H9 (cell line): ENCODE measurements around the gene RPA4. TPM values are rescaled to one million over a fixed set of nuclear protein-coding genes. Genes with fewer than 3 reads are reported as not detected.

Experiments used
- DNase-seq: peaks from one replicate; pipeline ENCODE4 v3.0.0-alpha.2; 2017
- H2AFZ ChIP-seq: one replicate; pipeline ENCODE4 v1.6.1; 2013; ENCODE audit warnings: mild to moderate bottlenecking, low read length, control low read depth, moderate library complexity
- H2AK5ac ChIP-seq: 2 replicates; pipeline ENCODE4 v1.6.1; 2013; ENCODE audit warnings: low read length, control low read depth, mixed read lengths; ENCODE audit not compliant: insufficient read length
- H2BK120ac ChIP-seq: one replicate; pipeline ENCODE4 v1.6.1; 2013; ENCODE audit warnings: low read depth, mild to moderate bottlenecking, low read length, control low read depth, inconsistent platforms; ENCODE audit not compliant: poor library complexity, severe bottlenecking
- H2BK12ac ChIP-seq: 2 replicates; pipeline ENCODE4 v1.6.1; 2013; ENCODE audit warnings: low read length, control low read depth, mixed read lengths, low read depth; ENCODE audit not compliant: insufficient read length
- H2BK15ac ChIP-seq: 2 replicates; pipeline ENCODE4 v1.6.1; 2013; ENCODE audit warnings: low read depth, low read length, control low read depth
- H2BK20ac ChIP-seq: one replicate; pipeline ENCODE4 v1.6.1; 2013; ENCODE audit warnings: low read depth, mild to moderate bottlenecking, low read length, control low read depth, inconsistent platforms; ENCODE audit not compliant: poor library complexity, severe bottlenecking
- H2BK5ac ChIP-seq: 2 replicates; pipeline ENCODE4 v1.6.1; 2013; ENCODE audit warnings: low read length, control low read depth, mixed read lengths; ENCODE audit not compliant: insufficient read length
- H3K14ac ChIP-seq: 2 replicates; pipeline ENCODE4 v1.6.1; 2013; ENCODE audit warnings: low read length, control low read depth; ENCODE audit not compliant: insufficient read depth
- H3K18ac ChIP-seq: 2 replicates; pipeline ENCODE4 v1.6.1; 2013; ENCODE audit warnings: low read depth, mild to moderate bottlenecking, mixed read lengths, low read length, control low read depth; ENCODE audit not compliant: insufficient read length
- H3K23ac ChIP-seq: 2 replicates; pipeline ENCODE4 v1.6.1; 2013; ENCODE audit warnings: low read length, control low read depth, mixed read lengths, low read depth; ENCODE audit not compliant: insufficient read length
- H3K23me2 ChIP-seq: 2 replicates; pipeline ENCODE4 v1.6.1; 2013; ENCODE audit warnings: low read depth, mild to moderate bottlenecking, mixed read lengths, low read length, control low read depth; ENCODE audit not compliant: insufficient read length, poor library complexity, severe bottlenecking
- H3K27ac ChIP-seq: 2 replicates; pipeline ENCODE4 v1.5.1; 2013; ENCODE audit warnings: low read length, control low read depth, mixed read lengths, low read depth; ENCODE audit not compliant: insufficient read length
- H3K27me3 ChIP-seq: 2 replicates; pipeline ENCODE4 v1.6.1; 2013; ENCODE audit warnings: low read length, control low read depth, inconsistent platforms; ENCODE audit not compliant: insufficient read depth
- H3K4ac ChIP-seq: 2 replicates; pipeline ENCODE4 v1.6.1; 2013; ENCODE audit warnings: low read depth, mild to moderate bottlenecking, control low read depth, inconsistent platforms, low read length, moderate library complexity
- H3K4me1 ChIP-seq: 2 replicates; pipeline ENCODE4 v1.6.1; 2013; ENCODE audit warnings: low read length, control low read depth, inconsistent platforms; ENCODE audit not compliant: insufficient read depth
- H3K4me2 ChIP-seq: 2 replicates; pipeline ENCODE4 v1.6.1; 2013; ENCODE audit warnings: low read length, control low read depth, mixed read lengths; ENCODE audit not compliant: insufficient read length, insufficient read depth
- H3K56ac ChIP-seq: 2 replicates; pipeline ENCODE4 v1.6.1; 2013; ENCODE audit warnings: low read depth, mild to moderate bottlenecking, mixed read lengths, low read length, control low read depth; ENCODE audit not compliant: insufficient read length
- H3K79me1 ChIP-seq: 2 replicates; pipeline ENCODE4 v1.6.1; 2013; ENCODE audit warnings: low read depth, mild to moderate bottlenecking, moderate library complexity, low read length, control low read depth, inconsistent platforms; ENCODE audit not compliant: insufficient read depth, poor library complexity, severe bottlenecking
- H3K79me2 ChIP-seq: 2 replicates; pipeline ENCODE4 v1.6.1; 2013; ENCODE audit warnings: low read length, control low read depth, inconsistent platforms; ENCODE audit not compliant: insufficient read depth
- H3K9ac ChIP-seq: 2 replicates; pipeline ENCODE4 v1.6.1; 2013; ENCODE audit warnings: low read length, control low read depth, mixed read lengths; ENCODE audit not compliant: insufficient read length; ENCODE audit errors: extremely low read depth
- H3K9me3 ChIP-seq: one replicate; pipeline ENCODE4 v1.6.1; 2013; ENCODE audit warnings: low read depth, low read length, inconsistent platforms; ENCODE audit not compliant: control insufficient read depth
- H3T11ph ChIP-seq: one replicate; pipeline ENCODE4 v1.6.1; 2013; ENCODE audit warnings: mild to moderate bottlenecking, low read length, control low read depth, inconsistent platforms
- H4K20me1 ChIP-seq: one replicate; pipeline ENCODE4 v1.6.1; 2013; ENCODE audit not compliant: control insufficient read depth, insufficient read length, insufficient read depth
- H4K5ac ChIP-seq: 2 replicates; pipeline ENCODE4 v1.6.1; 2013; ENCODE audit warnings: low read depth, mild to moderate bottlenecking, mixed read lengths, low read length, control low read depth; ENCODE audit not compliant: insufficient read length
- H4K8ac ChIP-seq: replicated peaks from 2 replicates; pipeline ENCODE4 v1.6.1; 2013; ENCODE audit warnings: low read length, control low read depth, mixed read lengths, low read depth; ENCODE audit not compliant: insufficient read length
- H4K91ac ChIP-seq: 2 replicates; pipeline ENCODE4 v1.6.1; 2013; ENCODE audit warnings: low read depth, mild to moderate bottlenecking, moderate library complexity, mixed read lengths, low read length, control low read depth; ENCODE audit not compliant: insufficient read length
- H3K27ac Mint-ChIP-seq, 3 experiments: 2 replicates in 2 of 3; 3 replicates in 1 of 3; pipeline ENCODE4 v1.8.0; 2020 to 2021; ENCODE audit warnings: mixed read lengths in 3 of 3, mild to moderate bottlenecking in 1 of 3, moderate library complexity in 1 of 3
- H3K27me3 Mint-ChIP-seq: 2 replicates; pipeline ENCODE4 v1.8.0; 2021; ENCODE audit warnings: low read depth, mild to moderate bottlenecking, moderate library complexity, mixed read lengths
- H3K36me3 Mint-ChIP-seq, 3 experiments: 2 replicates in 2 of 3; 3 replicates in 1 of 3; pipeline ENCODE4 v1.8.0; 2020 to 2021; ENCODE audit warnings: low read depth in 3 of 3, mixed read lengths in 3 of 3; ENCODE audit not compliant: insufficient read depth in 1 of 3
- H3K4me1 Mint-ChIP-seq, 2 experiments: 2 replicates each; pipeline ENCODE4 v1.8.0; 2020; ENCODE audit warnings: mixed read lengths in 2 of 2
- H3K4me3 Mint-ChIP-seq, 2 experiments: 2 replicates in 1 of 2; 3 replicates in 1 of 2; pipeline ENCODE4 v1.8.0; 2020 to 2021; ENCODE audit warnings: mild to moderate bottlenecking in 2 of 2, mixed read lengths in 2 of 2, moderate library complexity in 1 of 2
- H3K9me3 Mint-ChIP-seq, 2 experiments: 2 replicates in 1 of 2; 3 replicates in 1 of 2; pipeline ENCODE4 v1.8.0; 2020; ENCODE audit warnings: mild to moderate bottlenecking in 2 of 2, mixed read lengths in 2 of 2, moderate library complexity in 1 of 2
- WGBS: extraction: QIAGEN DNeasy Blood & Tissue Kit; methylation state at CpG from one replicate; pipeline ENCODE4 v1.1.7; 2013; ENCODE audit warnings: missing lambda C conversion rate, low lambda C conversion rate, mixed read lengths; ENCODE audit not compliant: insufficient read length; ENCODE audit errors: extremely low coverage; 5-methylcytosine and 5-hydroxymethylcytosine counted together
- total RNA-seq: library from RNA; stranded (reverse); gene quantifications from 2 replicates; pipeline ENCODE4 v1.2.1, GENCODE V29; 2021
- TF ChIP-seq, protein P1 (sequence below): fragments of 200-600 bp; sonication (generic); conservative IDR thresholded peaks from 3 replicates; pipeline ENCODE4 v1.8.0; 2021; ENCODE audit warnings: antibody characterized with exemption, mild to moderate bottlenecking

RPA4 gene
- total RNA-seq, 1 experiment from 2014 or later = 1.0 TPM

DNA sequence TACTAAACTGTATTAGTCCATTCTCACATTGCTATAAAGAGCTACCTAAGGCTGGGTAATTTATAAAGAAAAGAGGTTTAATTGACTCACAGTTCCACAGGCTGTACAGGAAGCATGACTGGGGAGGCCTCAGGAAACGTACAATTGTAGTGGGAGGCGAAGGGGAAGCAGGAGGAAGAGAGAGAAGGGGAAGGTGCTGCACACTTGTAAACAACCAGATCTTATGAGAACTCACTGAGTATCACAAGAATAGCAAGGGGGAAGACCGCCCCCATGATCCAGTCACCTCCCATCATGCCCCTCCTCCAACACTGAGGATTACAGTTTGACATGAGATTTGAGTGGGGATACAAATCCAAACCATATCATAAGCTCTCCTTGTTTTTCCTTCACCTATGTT lies 40.9 kb downstream of the RPA4 start:
- H3K23ac ChIP-seq = no peak overlapping the region
- no peaks in the 10 kb centered on the region for H3K23me2 ChIP-seq
- no peaks in the 10 kb centered on the region for H3K79me2 ChIP-seq
- no peak overlapping the region for H3K14ac ChIP-seq
- H3K36me3 Mint-ChIP-seq = no peaks in the 10 kb centered on the region; a peak in 1 of 7 replicates
- H3K27ac ChIP-seq = no peak overlapping the region
- no peak overlapping the region for H2BK120ac ChIP-seq
- H3K27ac Mint-ChIP-seq = no peak overlapping the region; a peak in 2 of 7 replicates
- H3K79me1 ChIP-seq = no peaks in the 10 kb centered on the region
- TF ChIP-seq, protein P1, sequence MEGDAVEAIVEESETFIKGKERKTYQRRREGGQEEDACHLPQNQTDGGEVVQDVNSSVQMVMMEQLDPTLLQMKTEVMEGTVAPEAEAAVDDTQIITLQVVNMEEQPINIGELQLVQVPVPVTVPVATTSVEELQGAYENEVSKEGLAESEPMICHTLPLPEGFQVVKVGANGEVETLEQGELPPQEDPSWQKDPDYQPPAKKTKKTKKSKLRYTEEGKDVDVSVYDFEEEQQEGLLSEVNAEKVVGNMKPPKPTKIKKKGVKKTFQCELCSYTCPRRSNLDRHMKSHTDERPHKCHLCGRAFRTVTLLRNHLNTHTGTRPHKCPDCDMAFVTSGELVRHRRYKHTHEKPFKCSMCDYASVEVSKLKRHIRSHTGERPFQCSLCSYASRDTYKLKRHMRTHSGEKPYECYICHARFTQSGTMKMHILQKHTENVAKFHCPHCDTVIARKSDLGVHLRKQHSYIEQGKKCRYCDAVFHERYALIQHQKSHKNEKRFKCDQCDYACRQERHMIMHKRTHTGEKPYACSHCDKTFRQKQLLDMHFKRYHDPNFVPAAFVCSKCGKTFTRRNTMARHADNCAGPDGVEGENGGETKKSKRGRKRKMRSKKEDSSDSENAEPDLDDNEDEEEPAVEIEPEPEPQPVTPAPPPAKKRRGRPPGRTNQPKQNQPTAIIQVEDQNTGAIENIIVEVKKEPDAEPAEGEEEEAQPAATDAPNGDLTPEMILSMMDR = no peak
- no peak overlapping the region for H4K5ac ChIP-seq
- no peak overlapping the region for H3K4me2 ChIP-seq
- no peaks in the 10 kb centered on the region for H3K9me3 Mint-ChIP-seq
- DNase-seq = no peak
- H3K9me3 ChIP-seq = no peaks in the 10 kb centered on the region
- H3K18ac ChIP-seq = no peak overlapping the region
- no peak overlapping the region for H3T11ph ChIP-seq
- H2BK15ac ChIP-seq = no peak overlapping the region
- no peaks in the 10 kb centered on the region for H3K27me3 ChIP-seq
- no peak overlapping the region for H3K4ac ChIP-seq
- no peak overlapping the region for H2AFZ ChIP-seq
- no CpG with 5 or more reads among the region's 3 CpGs for WGBS
- H4K20me1 ChIP-seq = no peaks in the 10 kb centered on the region
- H2BK5ac ChIP-seq = no peak overlapping the region
- H3K4me1 ChIP-seq = no peaks in the 10 kb centered on the region
- H3K56ac ChIP-seq = no peak overlapping the region
- no peak overlapping the region for H3K4me3 Mint-ChIP-seq
- H3K9ac ChIP-seq = no peak overlapping the region
- no peak overlapping the region for H2BK12ac ChIP-seq
- H3K4me1 Mint-ChIP-seq = peaks cover 12% of the 10 kb centered on the region in 2 experiments
- no peak overlapping the region for H4K91ac ChIP-seq
- H4K8ac ChIP-seq = no peak overlapping the region
- H2AK5ac ChIP-seq = no peak overlapping the region
- no peaks in the 10 kb centered on the region for H3K27me3 Mint-ChIP-seq
- H2BK20ac ChIP-seq = no peak overlapping the region
